RWPE1 (cell line): ENCODE results near the gene ADH5.
"Not testable (repeated sequence)": the region's sequence is repeated elsewhere in the genome, so short reads cannot be mapped to it uniquely, and the experiment has no call there.

Experiments
- CTCF ChIA-PET: fragments of 350-600 bp; sonication (Branson Sonifier 250); formaldehyde crosslinking; extraction: SDS; loops from one replicate; lab custom pipeline; 2021; lab: Yijun Ruan, JAX
- POLR2A ChIA-PET: fragments of 400-600 bp; formaldehyde crosslinking; extraction: SDS; loops from one replicate; lab custom pipeline; 2020; ENCODE audit warnings: antibody characterized with exemption; ENCODE audit not compliant: low non-redundant PET; lab: Yijun Ruan, JAX
- DNase-seq: peaks from one replicate; pipeline ENCODE4 v3.0.0; 2012; ENCODE audit warnings: low spot score
- H3K27ac ChIP-seq: fragments of 450-650 bp; 2 replicates; pipeline ENCODE4 v1.5.1; 2017
- TF ChIP-seq, protein P1 (sequence below): fragments of 450-650 bp; conservative IDR thresholded peaks from 2 replicates; pipeline ENCODE4 v1.5.1; 2017; ENCODE audit warnings: low read depth, mild to moderate bottlenecking

Gene ADH5

DNA sequence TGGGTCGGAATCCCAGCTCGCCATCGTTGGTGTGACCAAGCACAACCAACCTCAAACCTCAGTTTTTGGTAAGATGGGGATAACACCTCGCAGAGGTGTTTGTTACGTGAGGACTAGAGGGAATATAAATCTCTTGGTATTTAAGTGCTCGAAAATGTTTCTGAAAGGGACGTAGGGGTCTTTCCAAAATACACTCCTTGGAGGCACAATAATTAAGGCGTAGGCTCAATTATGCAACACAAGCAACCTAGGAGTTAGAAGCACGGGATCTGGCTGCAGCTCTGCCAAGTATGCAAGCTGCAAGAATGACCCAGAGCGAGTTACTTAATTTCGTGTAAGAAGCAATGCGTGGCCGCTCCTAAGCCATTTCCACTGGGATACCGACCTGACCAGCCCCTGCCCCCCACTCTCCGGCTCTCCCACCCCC, 552 bp downstream of the ADH5 start:
- H3K27ac ChIP-seq = peak overlapping the region; percentile 98
- ChIA-PET CTCF (interaction anchor here (1.0 kb wide), 1 partner anchor 148 kb away, joined by 5 read pairs; no protein-coding TSS in a partner anchor), POLR2A (interaction anchor here (0.6 kb wide), 1 partner anchor 815 kb away, joined by 3 read pairs; no protein-coding TSS in a partner anchor)
- TF ChIP-seq, protein P1, sequence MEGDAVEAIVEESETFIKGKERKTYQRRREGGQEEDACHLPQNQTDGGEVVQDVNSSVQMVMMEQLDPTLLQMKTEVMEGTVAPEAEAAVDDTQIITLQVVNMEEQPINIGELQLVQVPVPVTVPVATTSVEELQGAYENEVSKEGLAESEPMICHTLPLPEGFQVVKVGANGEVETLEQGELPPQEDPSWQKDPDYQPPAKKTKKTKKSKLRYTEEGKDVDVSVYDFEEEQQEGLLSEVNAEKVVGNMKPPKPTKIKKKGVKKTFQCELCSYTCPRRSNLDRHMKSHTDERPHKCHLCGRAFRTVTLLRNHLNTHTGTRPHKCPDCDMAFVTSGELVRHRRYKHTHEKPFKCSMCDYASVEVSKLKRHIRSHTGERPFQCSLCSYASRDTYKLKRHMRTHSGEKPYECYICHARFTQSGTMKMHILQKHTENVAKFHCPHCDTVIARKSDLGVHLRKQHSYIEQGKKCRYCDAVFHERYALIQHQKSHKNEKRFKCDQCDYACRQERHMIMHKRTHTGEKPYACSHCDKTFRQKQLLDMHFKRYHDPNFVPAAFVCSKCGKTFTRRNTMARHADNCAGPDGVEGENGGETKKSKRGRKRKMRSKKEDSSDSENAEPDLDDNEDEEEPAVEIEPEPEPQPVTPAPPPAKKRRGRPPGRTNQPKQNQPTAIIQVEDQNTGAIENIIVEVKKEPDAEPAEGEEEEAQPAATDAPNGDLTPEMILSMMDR = no peak
- peak; percentile 71 for DNase-seq

DNA sequence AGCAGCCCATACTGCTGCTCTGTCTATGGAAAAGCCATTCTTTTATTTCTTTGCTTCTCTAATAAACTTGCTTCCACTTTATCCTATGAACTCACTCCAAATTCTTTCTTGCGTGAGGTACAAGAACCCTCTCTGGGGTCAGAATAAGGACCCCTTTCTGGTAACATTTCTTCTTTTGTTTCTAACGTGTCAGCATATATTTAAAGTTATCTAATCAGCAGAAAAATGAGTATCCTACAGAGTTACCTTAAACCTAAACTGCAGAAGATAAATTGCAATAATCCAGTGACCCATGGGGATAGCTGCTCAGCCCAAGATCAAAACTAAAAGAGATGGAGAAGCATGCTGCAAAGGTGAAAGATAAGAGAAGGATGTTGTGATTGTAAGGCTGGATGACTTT, 4.0 kb downstream of the ADH5 start:
- ChIA-PET POLR2A (no interaction called here), CTCF (no interaction called here)
- DNase-seq = no peak
- TF ChIP-seq, protein P1 = no peak
- no peak overlapping the region for H3K27ac ChIP-seq

DNA sequence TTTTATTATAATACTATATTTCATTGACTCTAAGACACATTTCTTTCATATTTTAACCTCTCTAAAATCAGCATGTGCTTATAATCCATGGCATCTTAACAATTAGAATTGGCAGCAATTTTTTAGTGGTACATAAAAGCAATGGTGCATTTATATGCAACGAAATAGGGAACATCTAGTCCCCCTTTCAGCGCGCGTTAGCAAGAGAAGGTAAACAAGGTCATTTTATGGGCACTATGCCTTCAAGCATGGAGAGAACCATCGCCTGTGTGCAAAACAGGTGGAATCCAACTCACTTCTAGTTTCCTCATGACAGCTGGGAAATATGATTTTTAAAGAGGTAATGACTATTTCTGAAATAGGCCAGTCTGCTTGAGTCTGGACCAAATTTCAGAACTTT, 6.4 kb downstream of the ADH5 start:
- CTCF ChIA-PET = no interaction called here
- DNase-seq = no peak
- H3K27ac ChIP-seq = no peak overlapping the region
- POLR2A ChIA-PET = no interaction called here
- TF ChIP-seq, protein P1 = no peak

DNA sequence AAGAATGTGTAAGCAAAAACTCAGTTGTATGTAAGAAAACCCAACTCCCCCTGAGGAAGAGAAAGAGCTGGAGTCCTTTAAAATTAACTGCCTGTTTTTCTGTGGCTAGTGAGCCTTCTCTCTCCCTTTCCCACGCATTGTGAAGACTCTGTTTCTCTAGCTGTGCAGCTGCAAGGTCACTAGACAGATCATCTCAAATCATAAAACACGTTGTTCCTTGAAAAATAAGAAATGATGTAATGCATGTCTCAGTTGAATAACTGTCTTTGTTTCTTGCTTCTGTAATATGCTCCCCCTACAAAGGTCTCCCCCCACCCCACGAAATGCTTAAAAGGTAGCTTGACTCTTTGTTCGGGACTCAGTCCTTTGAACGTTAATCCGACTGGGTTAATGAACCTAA, 7.7 kb downstream of the ADH5 start:
- POLR2A ChIA-PET = interaction anchor here (0.6 kb wide), 1 partner anchor 25 kb away, joined by 4 read pairs; no protein-coding TSS in a partner anchor

DNA sequence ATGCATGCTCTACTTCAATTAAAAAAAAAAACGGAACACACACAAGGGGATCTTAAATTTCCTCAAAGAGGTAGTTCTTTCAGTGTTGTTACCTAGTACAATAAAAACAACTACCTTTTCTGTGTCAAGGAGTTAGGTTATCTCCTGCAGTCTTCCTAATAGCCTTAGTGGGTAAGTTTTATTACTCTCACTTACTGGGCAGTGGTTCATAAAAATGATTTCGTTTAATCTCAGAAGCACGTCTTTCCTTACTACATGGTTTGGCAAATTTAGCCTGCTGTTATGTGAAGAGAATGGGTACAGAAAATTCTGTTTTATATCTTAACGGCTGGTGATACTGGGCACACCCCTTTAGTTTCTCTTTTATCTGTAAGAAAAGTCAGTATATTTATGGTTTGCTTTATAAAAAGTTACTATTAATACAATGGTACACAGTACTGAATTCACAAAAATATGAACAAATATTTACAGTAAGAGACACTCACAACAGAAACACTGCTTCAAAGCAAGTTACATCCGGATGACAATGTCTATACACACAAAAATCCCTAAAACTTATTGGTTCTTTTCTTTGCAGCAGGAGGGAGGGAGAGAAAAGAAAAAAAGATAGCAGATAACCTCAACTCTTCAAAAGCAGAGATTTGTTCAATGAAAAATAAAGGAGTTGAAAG, 8.8 kb downstream of the ADH5 start:
- TF ChIP-seq, protein P1 = no peak
- ChIA-PET CTCF (no interaction called here), POLR2A (no interaction called here)
- DNase-seq = no peak
- H3K27ac ChIP-seq = no peak overlapping the region

More for the DNA sequence above, 7.7 kb downstream of the ADH5 start:
- H3K27ac ChIP-seq, DNase-seq: not testable (repeated sequence)
- CTCF ChIA-PET = interaction anchor here (0.6 kb wide), 1 partner anchor 1416 kb away, joined by 3 read pairs; no protein-coding TSS in a partner anchor

DNA sequence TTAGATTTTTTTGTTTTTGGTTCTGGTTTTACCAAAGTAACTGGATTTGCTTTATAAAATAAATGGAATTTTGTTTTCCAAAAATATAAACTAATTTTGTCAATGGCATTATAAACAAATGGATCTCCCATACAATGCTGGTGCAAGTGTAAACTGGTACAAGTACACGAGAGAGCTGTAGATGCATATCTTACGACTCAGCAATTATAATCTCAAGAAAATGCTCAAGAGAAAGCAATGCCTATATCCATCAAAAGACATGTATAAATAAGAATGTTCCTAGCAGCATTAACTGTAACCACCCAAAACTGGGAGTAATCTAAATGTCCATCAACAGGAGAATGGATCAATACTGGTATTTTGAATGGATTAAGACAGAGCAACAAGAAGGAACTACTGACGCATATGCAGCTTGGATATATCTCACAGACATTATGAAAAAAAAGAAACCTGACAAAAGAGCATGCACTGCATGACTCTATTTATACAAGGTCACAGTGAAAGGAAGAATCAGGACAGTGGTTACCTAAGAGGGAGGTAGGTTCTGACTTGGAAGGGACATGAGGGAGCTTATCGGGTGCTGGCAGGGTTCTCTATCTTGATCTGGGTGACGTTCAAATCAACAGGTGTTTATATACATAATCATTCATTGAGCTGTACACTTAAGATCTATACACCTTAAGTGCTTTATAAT, 9.5 kb downstream of the ADH5 start:
- ChIA-PET POLR2A (no interaction called here), CTCF (no interaction called here)
- H3K27ac ChIP-seq = no peak overlapping the region
- TF ChIP-seq, protein P1 = no peak
- no peak for DNase-seq

DNA sequence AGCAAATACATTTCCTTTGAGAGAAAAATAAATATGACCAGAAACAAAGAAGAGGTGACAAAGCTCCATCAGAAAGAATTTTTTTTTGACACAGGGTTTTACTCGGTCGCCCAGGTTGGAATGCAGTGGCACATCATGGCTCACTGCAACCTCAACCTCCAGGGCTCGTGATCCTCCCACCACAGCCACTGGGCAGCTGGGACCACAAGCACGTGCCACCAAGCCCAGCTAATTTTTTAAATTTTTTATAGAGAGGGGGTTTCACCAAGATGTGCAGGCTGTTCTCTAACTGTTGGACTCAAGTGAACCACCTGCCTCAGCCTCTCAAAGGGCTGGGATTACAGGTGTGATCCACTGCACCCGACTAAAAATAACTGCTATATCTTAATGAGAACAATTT, 10.3 kb downstream of the ADH5 start:
- H3K27ac ChIP-seq = no peak overlapping the region
- ChIA-PET CTCF (no interaction called here), POLR2A (no interaction called here)
- TF ChIP-seq, protein P1 = no peak
- DNase-seq = no peak
